NAMALWA (cell line): Measurements from ENCODE around the gene FILIP1L.

ENCODE experiments used
- DNase-seq: peaks from one replicate; pipeline ENCODE4 v3.0.0-alpha.2; 2015; ENCODE audit warnings: low spot score

FILIP1L gene

GRCh38 chr3:99974989-99975388, 139.3 kb downstream of the FILIP1L start:
- DNase-seq, result no peak

- no peak for DNase-seq
Observed at GRCh38 chr3:99972380-99973104, 141.8 kb downstream of the FILIP1L start.

- no peak for DNase-seq
Observed at GRCh38 chr3:99971761-99972160, 142.5 kb downstream of the FILIP1L start.

- DNase-seq, result no peak
Observed at GRCh38 chr3:99970198-99970597, 144.1 kb downstream of the FILIP1L start.

GRCh38 chr3:99969136-99969535, 145.2 kb downstream of the FILIP1L start:
- DNase-seq, result no peak

- DNase-seq, result no peak
Observed at GRCh38 chr3:99967796-99968195, 146.5 kb downstream of the FILIP1L start.

GRCh38 chr3:99966662-99967416, 147.5 kb downstream of the FILIP1L start:
- no peak for DNase-seq

GRCh38 chr3:99965681-99966408, 148.5 kb downstream of the FILIP1L start:
- DNase-seq, result no peak

- no peak for DNase-seq
Observed at GRCh38 chr3:99965077-99965476, 149.2 kb downstream of the FILIP1L start.

- no peak for DNase-seq
Observed at GRCh38 chr3:99962703-99963102, 151.6 kb downstream of the FILIP1L start.

GRCh38 chr3:99961756-99962515, 152.4 kb downstream of the FILIP1L start:
- DNase-seq, result no peak

- no peak for DNase-seq
Observed at GRCh38 chr3:99960941-99961340, 153.4 kb downstream of the FILIP1L start.

GRCh38 chr3:99960123-99960878, 154.0 kb downstream of the FILIP1L start:
- DNase-seq, result no peak

GRCh38 chr3:99958222-99958912, 155.9 kb downstream of the FILIP1L start:
- no peak for DNase-seq

- DNase-seq, result no peak
Observed at GRCh38 chr3:99957151-99957796, 157.0 kb downstream of the FILIP1L start.

- no peak for DNase-seq
Observed at GRCh38 chr3:99955773-99956562, 158.3 kb downstream of the FILIP1L start.

GRCh38 chr3:99954914-99955644, 159.2 kb downstream of the FILIP1L start:
- no peak for DNase-seq

GRCh38 chr3:99953596-99953995, 160.7 kb downstream of the FILIP1L start:
- no peak for DNase-seq

GRCh38 chr3:99952306-99952705, 162.0 kb downstream of the FILIP1L start:
- no peak for DNase-seq
